Upper lobe of left lung (tissue), 6 donors: ENCODE results near the gene KDM2B. TPM values are rescaled to one million over a fixed set of nuclear protein-coding genes. Genes with fewer than 3 reads are reported as not detected.

Experiments
- ATAC-seq, 2 donors: fragments of 200-7000 bp; cut with Tn5 transposase; one replicate each; pipeline ENCODE4 v1.9.1; 2022; ENCODE audit warnings: mild to moderate bottlenecking in 2 of 2, moderate library complexity in 2 of 2; ENCODE audit not compliant: low FRiP score in 2 of 2
- DNase-seq, 2 donors: peaks; one replicate each; pipeline ENCODE4 v3.0.0-alpha.2; 2019 to 2020
- H3K27ac ChIP-seq, 4 donors: fragments of 200-600 bp; sonication (generic); one replicate each; pipeline ENCODE4 v1.5.1; 2016 to 2019
- H3K27me3 ChIP-seq, 4 donors: fragments of 200-600 bp; sonication (generic); one replicate each; pipeline ENCODE4 v1.5.1; 2017 to 2019
- H3K36me3 ChIP-seq, 4 donors: fragments of 200-600 bp; sonication (generic); one replicate each; pipeline ENCODE4 v1.5.1; 2016 to 2019
- H3K4me1 ChIP-seq, 4 donors: fragments of 200-600 bp; sonication (generic); one replicate each; pipeline ENCODE4 v1.5.1; 2018 to 2019
- H3K4me3 ChIP-seq, 4 donors: fragments of 200-600 bp; sonication (generic); one replicate each; pipeline ENCODE4 v1.5.1; 2017 to 2019; ENCODE audit warnings: mild to moderate bottlenecking in 2 of 4, moderate library complexity in 1 of 4
- H3K9me3 ChIP-seq, 4 donors: fragments of 200-600 bp; sonication (generic); one replicate each; pipeline ENCODE4 v1.5.1; 2018 to 2019
- CTCF ChIP-seq, 6 experiments: fragments of 450-650 bp in 4 of 6; fragments of 200-600 bp in 2 of 6; sonication (generic) in 2 of 6; IDR thresholded peaks; one replicate each; pipeline ENCODE4 v1.5.1; 2016 to 2019; ENCODE audit warnings: antibody characterized with exemption in 6 of 6
- EP300 ChIP-seq, 4 donors: sonication (generic); formaldehyde crosslinking; IDR thresholded peaks; one replicate each; pipeline ENCODE4 v1.5.1; 2017; ENCODE audit warnings: antibody characterized with exemption in 4 of 4, control low read depth in 2 of 4
- POLR2A ChIP-seq, 4 donors: fragments of 450-650 bp; IDR thresholded peaks; one replicate each; pipeline ENCODE4 v1.5.1; 2016 to 2017; ENCODE audit warnings: antibody characterized with exemption in 4 of 4, mild to moderate bottlenecking in 2 of 4
- POLR2AphosphoS5 ChIP-seq, 2 donors: sonication (generic); formaldehyde crosslinking; IDR thresholded peaks; one replicate each; pipeline ENCODE4 v1.5.1; 2017; ENCODE audit warnings: antibody characterized with exemption in 2 of 2
- WGBS, 2 donors: methylation state at CpG; one replicate each; pipeline ENCODE4 v1.1.5; 2017 to 2018; 5-methylcytosine and 5-hydroxymethylcytosine counted together
- small RNA-seq, 4 donors: library from RNA; depleted of rRNA; stranded (forward); fragments of <200 nt; gene quantifications; one replicate each; pipeline ENCODE3, GENCODE V24; 2016
- total RNA-seq, 6 donors: library from RNA; depleted of rRNA in 4 of 6; stranded (reverse); fragments of >200 nt in 4 of 6; gene quantifications; one replicate each; pipeline versions ENCODE4 v1.1.0 to v1.2.1, GENCODE V29; 2016 to 2021
- donor health status: DM: no; HTN: no; CAD: no; lungs with moderate emphysema.
- donor health status: DM: no; HTN: yes; CAD: no; lungs with severe emphysema.

Gene KDM2B
- total RNA-seq, 6 donors from 2014 or later = 29.5 to 81.7 (median 34.2) TPM

GRCh38 chr12:121383601-121384021 is 197.2 kb downstream of the KDM2B start:
- Histone ChIP-seq H3K27ac (no peak overlapping the region), H3K27me3 (no peaks in the 10 kb centered on the region), H3K9me3 (no peaks in the 10 kb centered on the region), H3K4me1 (no peaks in the 10 kb centered on the region), H3K4me3 (no peak overlapping the region), H3K36me3 (no peaks in the 10 kb centered on the region)
- TF ChIP-seq POLR2A (IDR thresholded peaks at IDR 0.05) = no peak
- TF ChIP-seq POLR2AphosphoS5 (IDR thresholded peaks at IDR 0.05) = no peak
- no peak for TF ChIP-seq EP300 (IDR thresholded peaks at IDR 0.05)
- TF ChIP-seq CTCF (IDR thresholded peaks at IDR 0.05) = no peak
- no peak for DNase-seq
- 93 to 94% methylated on average over 9 of the region's 9 CpGs for WGBS, 2 donors
- no peak for ATAC-seq

GRCh38 chr12:121379945-121380344 is 200.9 kb downstream of the KDM2B start:
- Histone ChIP-seq H3K9me3 (no peaks in the 10 kb centered on the region), H3K36me3 (no peaks in the 10 kb centered on the region), H3K27ac (no peak overlapping the region), H3K27me3 (no peaks in the 10 kb centered on the region), H3K4me1 (no peaks in the 10 kb centered on the region), H3K4me3 (no peak overlapping the region)
- ATAC-seq (no peak), DNase-seq (no peak)
- 89 to 90% methylated on average over 10 of the region's 10 CpGs for WGBS, 2 donors
- no peak for TF ChIP-seq POLR2A (IDR thresholded peaks at IDR 0.05)
- no peak for TF ChIP-seq POLR2AphosphoS5 (IDR thresholded peaks at IDR 0.05)
- TF ChIP-seq CTCF (IDR thresholded peaks at IDR 0.05) = no peak
- no peak for TF ChIP-seq EP300 (IDR thresholded peaks at IDR 0.05)

Small RNAs within 50 kb of the gene (small RNA-seq; reads per million reads assigned to genes)
- gene RNU6-1004P = 0 reads per million in 4 donors

Other genes starting within 250 kb of the KDM2B start
- 100 to 1,000 TPM in 2 of 6 donors, 10 to 100 TPM in 4; 68.1 to 172 (median 87.3) TPM for gene ANAPC5, start 228.6 kb downstream of the KDM2B start, total RNA-seq
- 10 to 100 TPM; 22.1 to 48.2 (median 32.4) TPM for gene RNF34, start 180.9 kb downstream of the KDM2B start, total RNA-seq
- 10 to 100 TPM in 5 of 6 donors, 1 to 10 TPM in 1; 7.3 to 48.2 (median 34.3) TPM for gene ORAI1, start 45.5 kb upstream of the KDM2B start, total RNA-seq
- gene MORN3, start 88.6 kb upstream of the KDM2B start, total RNA-seq = 1 to 10 TPM in 5 of 6 donors, under 1 TPM in 1; 0.69 to 5.6 (median 1.2) TPM
- gene TMEM120B, start 131.7 kb upstream of the KDM2B start, total RNA-seq = 10 to 100 TPM in 5 of 6 donors, 1 to 10 TPM in 1; 8.9 to 23.0 (median 14.2) TPM
- 100 to 1,000 TPM in 2 of 6 donors, 10 to 100 TPM in 4; 33.5 to 145 (median 45.5) TPM for gene RHOF, start 212.7 kb upstream of the KDM2B start, total RNA-seq
- gene SETD1B, start 223.0 kb upstream of the KDM2B start, total RNA-seq = 10 to 100 TPM in 5 of 6 donors, 1 to 10 TPM in 1; 9.3 to 47.1 (median 20.4) TPM